IMR-90 (cell line): Measurements from ENCODE around the gene CIDEA. TPM values are rescaled to one million over a fixed set of nuclear protein-coding genes. Genes with fewer than 3 reads are reported as not detected.

Source experiments
- ATAC-seq: fragments of 200-7000 bp; cut with Tn5 transposase; 2 replicates; pipeline ENCODE4 v1.9.1; 2020; ENCODE audit warnings: low read depth, mild to moderate bottlenecking, moderate library complexity
- BruUV-seq: library from RNA; stranded (reverse); fragments of 400-500 nt; replicated peaks from 2 replicates; lab custom pipeline; 2021; lab: Mats Ljungman, UMichigan
- CTCF ChIA-PET: fragments of 300-600 bp; formaldehyde crosslinking; extraction: SDS; loops from one replicate; lab custom pipeline; 2021; ENCODE audit warnings: antibody characterized with exemption; lab: Yijun Ruan, JAX
- POLR2A ChIA-PET: fragments of 300-600 bp; sonication (Branson Sonifier 250); formaldehyde crosslinking; loops from one replicate; lab custom pipeline; 2022; ENCODE audit warnings: antibody characterized with exemption; ENCODE audit not compliant: unreplicated experiment; lab: Charles Lee
- DNase-seq: peaks from one replicate; pipeline ENCODE4 v3.0.0; 2013
- H2AFZ ChIP-seq: replicated peaks from 2 replicates; pipeline ENCODE3; 2013; ENCODE audit warnings: low read length, mild to moderate bottlenecking; ENCODE audit not compliant: poor library complexity
- H2AK5ac ChIP-seq: 2 replicates; pipeline ENCODE4 v1.6.1; 2013; ENCODE audit warnings: low read depth, low read length, inconsistent platforms
- H2AK9ac ChIP-seq: replicated peaks from 2 replicates; pipeline ENCODE3; 2013; ENCODE audit warnings: mild to moderate bottlenecking, low read depth, low read length, moderate library complexity; ENCODE audit not compliant: poor library complexity
- H2BK120ac ChIP-seq: 2 replicates; pipeline ENCODE4 v1.6.1; 2013; ENCODE audit warnings: low read depth, low read length, inconsistent platforms
- H2BK15ac ChIP-seq: 3 replicates; pipeline ENCODE4 v1.6.1; 2013; ENCODE audit warnings: low read depth, low read length, inconsistent platforms
- H2BK20ac ChIP-seq: 2 replicates; pipeline ENCODE4 v1.6.1; 2013; ENCODE audit warnings: low read depth, mild to moderate bottlenecking, inconsistent platforms, low read length, moderate library complexity
- H2BK5ac ChIP-seq: 2 replicates; pipeline ENCODE4 v1.6.1; 2013; ENCODE audit warnings: mild to moderate bottlenecking, low read depth, low read length, inconsistent platforms; ENCODE audit not compliant: poor library complexity, severe bottlenecking
- H3K14ac ChIP-seq: replicated peaks from 2 replicates; pipeline ENCODE4 v1.6.1; 2013; ENCODE audit warnings: low read depth, low read length, inconsistent platforms
- H3K18ac ChIP-seq: 2 replicates; pipeline ENCODE4 v1.6.1; 2013; ENCODE audit warnings: low read depth, low read length, control low read depth
- H3K23ac ChIP-seq: 2 replicates; pipeline ENCODE4 v1.6.1; 2013; ENCODE audit warnings: low read depth, low read length, inconsistent platforms
- H3K27ac ChIP-seq: 2 replicates; pipeline ENCODE4 v1.5.1; 2013; ENCODE audit warnings: mild to moderate bottlenecking, control low read depth, low read length; ENCODE audit not compliant: insufficient read depth
- H3K27me3 ChIP-seq: 2 replicates; pipeline ENCODE4 v1.6.1; 2013; ENCODE audit warnings: low read length; ENCODE audit not compliant: control insufficient read depth, insufficient read depth
- H3K36me3 ChIP-seq: 2 replicates; pipeline ENCODE4 v1.6.1; 2013; ENCODE audit warnings: low read length, mixed read lengths; ENCODE audit not compliant: control insufficient read depth, insufficient read depth
- H3K4ac ChIP-seq: 2 replicates; pipeline ENCODE4 v1.6.1; 2013; ENCODE audit warnings: low read depth, low read length, inconsistent platforms
- H3K4me1 ChIP-seq: 2 replicates; pipeline ENCODE4 v1.6.1; 2013; ENCODE audit warnings: low read length, mixed read lengths; ENCODE audit not compliant: control insufficient read depth, insufficient read depth
- H3K4me2 ChIP-seq: 2 replicates; pipeline ENCODE4 v1.6.1; 2013; ENCODE audit warnings: low read depth, mild to moderate bottlenecking, control low read depth, low read length, moderate library complexity
- H3K4me3 ChIP-seq: 2 replicates; pipeline ENCODE4 v1.5.1; 2013; ENCODE audit warnings: low read depth, mild to moderate bottlenecking, control low read depth, low read length, moderate library complexity; ENCODE audit not compliant: insufficient read depth
- H3K56ac ChIP-seq: 2 replicates; pipeline ENCODE4 v1.6.1; 2013; ENCODE audit warnings: low read length, inconsistent platforms; ENCODE audit not compliant: insufficient read depth; ENCODE audit errors: extremely low read depth
- H3K79me1 ChIP-seq, 2 experiments: 2 replicates each; pipeline ENCODE4 v1.6.1; 2013; ENCODE audit warnings: low read length in 2 of 2, inconsistent platforms in 1 of 2, low read depth in 1 of 2
- H3K9ac ChIP-seq: 2 replicates; pipeline ENCODE4 v1.6.1; 2013; ENCODE audit warnings: low read depth, low read length, control low read depth
- H3K9me1 ChIP-seq: 2 replicates; pipeline ENCODE4 v1.6.1; 2013; ENCODE audit warnings: low read length, inconsistent platforms; ENCODE audit not compliant: insufficient read depth
- H3K9me3 ChIP-seq: 2 replicates; pipeline ENCODE4 v1.6.1; 2013; ENCODE audit warnings: low read length; ENCODE audit not compliant: control insufficient read depth, insufficient read depth
- H4K20me1 ChIP-seq: 2 replicates; pipeline ENCODE4 v1.6.1; 2013; ENCODE audit warnings: low read length, inconsistent platforms; ENCODE audit not compliant: insufficient read depth
- H4K5ac ChIP-seq: 2 replicates; pipeline ENCODE4 v1.6.1; 2013; ENCODE audit warnings: mild to moderate bottlenecking, low read depth, low read length, control low read depth
- H4K8ac ChIP-seq, 2 experiments: 2 replicates each; pipeline ENCODE4 v1.6.1; 2013; ENCODE audit warnings: low read depth in 2 of 2, low read length in 2 of 2, control low read depth in 1 of 2, inconsistent platforms in 1 of 2
- H4K91ac ChIP-seq: 2 replicates; pipeline ENCODE4 v1.6.1; 2013; ENCODE audit warnings: low read depth, low read length, inconsistent platforms; ENCODE audit not compliant: insufficient read depth
- BHLHE40 ChIP-seq: fragments of 150-350 bp; IDR thresholded peaks from 2 replicates; pipeline ENCODE4 v1.6.1; 2016; ENCODE audit warnings: mild to moderate bottlenecking, low read depth, low read length
- CEBPB ChIP-seq: IDR thresholded peaks from 2 replicates; pipeline ENCODE4 v1.6.1; 2012; ENCODE audit warnings: low read depth, low read length, improper control_type of control experiment
- CHD1 ChIP-seq: IDR thresholded peaks from 2 replicates; pipeline ENCODE4 v1.6.1; 2012; ENCODE audit warnings: low read depth, low read length, improper control_type of control experiment
- FOS ChIP-seq: fragments of 150-350 bp; IDR thresholded peaks from 2 replicates; pipeline ENCODE4 v1.6.1; 2016; ENCODE audit warnings: low read depth, low read length
- MAFK ChIP-seq: IDR thresholded peaks from 2 replicates; pipeline ENCODE4 v1.6.1; 2012; ENCODE audit warnings: low read depth, low read length, improper control_type of control experiment
- MAZ ChIP-seq: IDR thresholded peaks from 2 replicates; pipeline ENCODE4 v1.6.1; 2012; ENCODE audit warnings: low read depth, mild to moderate bottlenecking, low read length, improper control_type of control experiment, moderate library complexity, borderline replicate concordance
- MXI1 ChIP-seq: IDR thresholded peaks from 2 replicates; pipeline ENCODE4 v1.6.1; 2012; ENCODE audit warnings: low read depth, mild to moderate bottlenecking, low read length, moderate library complexity, borderline replicate concordance
- NFE2L2 ChIP-seq: fragments of 150-350 bp; IDR thresholded peaks from 2 replicates; pipeline ENCODE4 v1.6.1; 2016; ENCODE audit warnings: low read depth, mild to moderate bottlenecking, low read length
- POLR2A ChIP-seq: IDR thresholded peaks from 2 replicates; pipeline ENCODE4 v1.6.1; 2012; ENCODE audit warnings: mild to moderate bottlenecking, low read depth, low read length
- RAD21 ChIP-seq: IDR thresholded peaks from 2 replicates; pipeline ENCODE4 v1.6.1; 2012; ENCODE audit warnings: low read length, improper control_type of control experiment
- RCOR1 ChIP-seq: IDR thresholded peaks from 2 replicates; pipeline ENCODE4 v1.6.1; 2012; ENCODE audit warnings: mild to moderate bottlenecking, low read length, improper control_type of control experiment; ENCODE audit not compliant: insufficient replicate concordance
- SMC3 ChIP-seq: fragments of 150-350 bp; IDR thresholded peaks from 2 replicates; pipeline ENCODE4 v1.6.1; 2016; ENCODE audit warnings: low read depth, mild to moderate bottlenecking, antibody characterized with exemption, low read length, moderate library complexity
- WGBS, 2 experiments: methylation state at CpG; one replicate each; pipeline versions ENCODE4 v1.1.5 to v1.1.7; 2013; ENCODE audit warnings: missing lambda C conversion rate in 2 of 2; ENCODE audit not compliant: insufficient read length in 1 of 2; ENCODE audit errors: extremely low coverage in 2 of 2; 5-methylcytosine and 5-hydroxymethylcytosine counted together
- dilution Hi-C: fragments of 300-500 bp; cut with HindIII; formaldehyde crosslinking; loops from one replicate; pipeline ENCODE4 v1.14.3; 2018; ENCODE audit warnings: low sequenced_read_pairs; ENCODE audit not compliant: unreplicated experiment
- in situ Hi-C: fragments of 300-500 bp; cut with MboI; formaldehyde crosslinking; loops from 3 replicates; pipeline ENCODE4 v1.14.3; 2019; ENCODE audit warnings: low sequenced_read_pairs, inconsistent platforms, mixed read lengths
- intact Hi-C: fragments of 100-400 bp; cut with micrococcal nuclease; formaldehyde crosslinking; loops from 2 replicates; pipeline ENCODE4 v1.10.0; 2022
- polyA plus RNA-seq, 3 experiments: library from polyadenylated mRNA; depleted of rRNA; stranded (reverse); fragments of >200 nt; gene quantifications; 2 replicates each; pipeline ENCODE4 v1.2.3, GENCODE V29; 2012; ENCODE audit warnings: low replicate concordance in 1 of 3
- total RNA-seq: library from RNA; depleted of rRNA; stranded (reverse); fragments of >200 nt; gene quantifications from 2 replicates; pipeline ENCODE4 v1.2.3, GENCODE V29; 2012
- TF ChIP-seq, protein P1 (sequence below): fragments of 150-350 bp; IDR thresholded peaks from 2 replicates; pipeline ENCODE4 v1.6.1; 2017; ENCODE audit warnings: mild to moderate bottlenecking, antibody characterized with exemption, low read length, low read depth
- TF ChIP-seq, protein P2 (sequence below): conservative IDR thresholded peaks from 2 replicates; pipeline ENCODE4 v1.5.1; 2012; ENCODE audit warnings: mild to moderate bottlenecking, low read depth, low read length, improper control_type of control experiment

The CIDEA gene
- total and polyA plus RNA-seq, 2 of the 4 experiments (the other 2 are of a cell fraction) = not detected

DNA sequence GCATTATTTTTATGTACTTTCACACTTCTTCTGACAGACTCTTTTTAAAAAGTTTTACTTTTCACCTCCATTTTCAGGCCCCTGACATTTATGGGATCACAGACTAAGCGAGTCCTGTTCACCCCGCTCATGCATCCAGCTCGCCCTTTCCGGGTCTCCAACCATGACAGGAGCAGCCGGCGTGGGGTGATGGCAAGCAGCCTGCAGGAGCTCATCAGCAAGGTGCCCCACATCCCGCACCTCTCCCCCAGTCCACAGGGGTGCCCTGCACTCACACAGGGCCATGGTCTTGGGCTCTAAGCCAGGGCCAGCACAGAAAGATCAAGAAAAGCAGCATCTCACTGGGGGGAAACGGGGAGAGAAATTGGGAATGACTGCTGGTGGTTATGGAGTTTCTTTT is 8.6 kb downstream of the CIDEA start:
- no peaks in the 10 kb centered on the region for H3K79me1 ChIP-seq
- no peak overlapping the region for H3K4me2 ChIP-seq
- in situ Hi-C loops (no loop called here), dilution Hi-C loops (no loop called here), intact Hi-C loops (no loop called here)
- no peak overlapping the region for H2AK5ac ChIP-seq
- peaks cover 2% of the 10 kb centered on the region; the same call in 1 of the 2 replicates for H3K9me1 ChIP-seq
- no peak overlapping the region for H2BK5ac ChIP-seq
- POLR2A ChIA-PET = no interaction called here
- H4K5ac ChIP-seq = no peak overlapping the region
- no peaks in the 10 kb centered on the region for H4K20me1 ChIP-seq
- no peak overlapping the region for H3K9ac ChIP-seq
- H3K27me3 ChIP-seq = peaks cover 61% of the 10 kb centered on the region
- H3K4ac ChIP-seq = no peak overlapping the region
- no peak overlapping the region for H3K27ac ChIP-seq
- no peak overlapping the region for H3K23ac ChIP-seq
- no peaks in the 10 kb centered on the region for H3K9me3 ChIP-seq
- no CpG with 5 or more reads among the region's 8 CpGs for WGBS, 2 experiments
- H2BK15ac ChIP-seq = no peak overlapping the region
- H2BK20ac ChIP-seq = no peak overlapping the region
- no peak for DNase-seq
- H4K91ac ChIP-seq = no peak overlapping the region
- no peak overlapping the region for H3K14ac ChIP-seq
- no peaks in the 10 kb centered on the region for H3K36me3 ChIP-seq
- H3K4me3 ChIP-seq = no peak overlapping the region
- no peak overlapping the region for H2AFZ ChIP-seq
- no peak overlapping the region for H3K18ac ChIP-seq
- H3K4me1 ChIP-seq = no peaks in the 10 kb centered on the region
- H3K56ac ChIP-seq = no peak overlapping the region
- no peak overlapping the region for H4K8ac ChIP-seq
- CTCF ChIA-PET = no interaction called here
- no TSS peak for BruUV-seq
- no peak for ATAC-seq
- no peak overlapping the region for H2AK9ac ChIP-seq
- TF ChIP-seq FOS (no peak), RAD21 (no peak), RCOR1 (no peak), BHLHE40 (no peak), MXI1 (no peak), SMC3 (no peak), MAFK (no peak), POLR2A (no peak), NFE2L2 (no peak), CEBPB (no peak), MAZ (no peak), CHD1 (no peak)
- TF ChIP-seq, protein P1, sequence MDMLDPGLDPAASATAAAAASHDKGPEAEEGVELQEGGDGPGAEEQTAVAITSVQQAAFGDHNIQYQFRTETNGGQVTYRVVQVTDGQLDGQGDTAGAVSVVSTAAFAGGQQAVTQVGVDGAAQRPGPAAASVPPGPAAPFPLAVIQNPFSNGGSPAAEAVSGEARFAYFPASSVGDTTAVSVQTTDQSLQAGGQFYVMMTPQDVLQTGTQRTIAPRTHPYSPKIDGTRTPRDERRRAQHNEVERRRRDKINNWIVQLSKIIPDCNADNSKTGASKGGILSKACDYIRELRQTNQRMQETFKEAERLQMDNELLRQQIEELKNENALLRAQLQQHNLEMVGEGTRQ = no peak
- TF ChIP-seq, protein P2, sequence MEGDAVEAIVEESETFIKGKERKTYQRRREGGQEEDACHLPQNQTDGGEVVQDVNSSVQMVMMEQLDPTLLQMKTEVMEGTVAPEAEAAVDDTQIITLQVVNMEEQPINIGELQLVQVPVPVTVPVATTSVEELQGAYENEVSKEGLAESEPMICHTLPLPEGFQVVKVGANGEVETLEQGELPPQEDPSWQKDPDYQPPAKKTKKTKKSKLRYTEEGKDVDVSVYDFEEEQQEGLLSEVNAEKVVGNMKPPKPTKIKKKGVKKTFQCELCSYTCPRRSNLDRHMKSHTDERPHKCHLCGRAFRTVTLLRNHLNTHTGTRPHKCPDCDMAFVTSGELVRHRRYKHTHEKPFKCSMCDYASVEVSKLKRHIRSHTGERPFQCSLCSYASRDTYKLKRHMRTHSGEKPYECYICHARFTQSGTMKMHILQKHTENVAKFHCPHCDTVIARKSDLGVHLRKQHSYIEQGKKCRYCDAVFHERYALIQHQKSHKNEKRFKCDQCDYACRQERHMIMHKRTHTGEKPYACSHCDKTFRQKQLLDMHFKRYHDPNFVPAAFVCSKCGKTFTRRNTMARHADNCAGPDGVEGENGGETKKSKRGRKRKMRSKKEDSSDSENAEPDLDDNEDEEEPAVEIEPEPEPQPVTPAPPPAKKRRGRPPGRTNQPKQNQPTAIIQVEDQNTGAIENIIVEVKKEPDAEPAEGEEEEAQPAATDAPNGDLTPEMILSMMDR = no peak
- H2BK120ac ChIP-seq = no peak overlapping the region
